Measurements from ENCODE around the gene NAPEPLD. TPM values are rescaled to one million over a fixed set of nuclear protein-coding genes. Genes with fewer than 3 reads are reported as not detected.

Gene NAPEPLD
- total RNA-seq, 6 experiments from 2014 or later: 3.4 to 5.3 (median 4.4) TPM

DNA sequence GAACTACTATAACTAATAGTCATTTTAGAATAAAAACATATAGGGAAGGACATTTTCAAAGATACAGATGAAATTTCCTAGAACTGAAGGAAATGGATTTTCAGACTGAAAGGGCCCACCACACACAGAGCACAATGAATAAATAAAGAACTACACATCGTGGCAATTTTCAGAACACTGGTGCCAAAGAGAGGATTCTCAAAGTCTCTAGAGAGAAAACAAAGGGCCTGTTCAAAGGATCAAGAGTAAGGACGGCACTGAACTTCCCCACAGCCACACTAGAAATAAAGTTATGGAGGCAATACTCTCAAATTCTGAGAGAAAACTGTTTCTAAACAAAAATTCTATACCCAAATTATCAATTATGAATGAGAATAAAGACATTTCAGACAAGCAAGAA, 21.9 kb downstream of the NAPEPLD start:
- Mint-ChIP-seq H3K4me3 (no peak overlapping the region), H3K27ac (no peak overlapping the region), H3K9me3 (no peaks in the 10 kb centered on the region), H3K4me1 (ENCODE audit: low read depth) (peaks cover 6% of the 10 kb centered on the region; the same call in 1 of the 2 replicates), H3K36me3 (ENCODE audit: low read depth) (peaks cover 5% of the 10 kb centered on the region; the same call in 1 of the 2 replicates), H3K27me3 (ENCODE audit: insufficient read depth) (no peaks in the 10 kb centered on the region)
- TF ChIP-seq, protein P1, sequence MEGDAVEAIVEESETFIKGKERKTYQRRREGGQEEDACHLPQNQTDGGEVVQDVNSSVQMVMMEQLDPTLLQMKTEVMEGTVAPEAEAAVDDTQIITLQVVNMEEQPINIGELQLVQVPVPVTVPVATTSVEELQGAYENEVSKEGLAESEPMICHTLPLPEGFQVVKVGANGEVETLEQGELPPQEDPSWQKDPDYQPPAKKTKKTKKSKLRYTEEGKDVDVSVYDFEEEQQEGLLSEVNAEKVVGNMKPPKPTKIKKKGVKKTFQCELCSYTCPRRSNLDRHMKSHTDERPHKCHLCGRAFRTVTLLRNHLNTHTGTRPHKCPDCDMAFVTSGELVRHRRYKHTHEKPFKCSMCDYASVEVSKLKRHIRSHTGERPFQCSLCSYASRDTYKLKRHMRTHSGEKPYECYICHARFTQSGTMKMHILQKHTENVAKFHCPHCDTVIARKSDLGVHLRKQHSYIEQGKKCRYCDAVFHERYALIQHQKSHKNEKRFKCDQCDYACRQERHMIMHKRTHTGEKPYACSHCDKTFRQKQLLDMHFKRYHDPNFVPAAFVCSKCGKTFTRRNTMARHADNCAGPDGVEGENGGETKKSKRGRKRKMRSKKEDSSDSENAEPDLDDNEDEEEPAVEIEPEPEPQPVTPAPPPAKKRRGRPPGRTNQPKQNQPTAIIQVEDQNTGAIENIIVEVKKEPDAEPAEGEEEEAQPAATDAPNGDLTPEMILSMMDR (IDR thresholded peaks at IDR 0.05): no peak
- DNase-seq: no peak

DNA sequence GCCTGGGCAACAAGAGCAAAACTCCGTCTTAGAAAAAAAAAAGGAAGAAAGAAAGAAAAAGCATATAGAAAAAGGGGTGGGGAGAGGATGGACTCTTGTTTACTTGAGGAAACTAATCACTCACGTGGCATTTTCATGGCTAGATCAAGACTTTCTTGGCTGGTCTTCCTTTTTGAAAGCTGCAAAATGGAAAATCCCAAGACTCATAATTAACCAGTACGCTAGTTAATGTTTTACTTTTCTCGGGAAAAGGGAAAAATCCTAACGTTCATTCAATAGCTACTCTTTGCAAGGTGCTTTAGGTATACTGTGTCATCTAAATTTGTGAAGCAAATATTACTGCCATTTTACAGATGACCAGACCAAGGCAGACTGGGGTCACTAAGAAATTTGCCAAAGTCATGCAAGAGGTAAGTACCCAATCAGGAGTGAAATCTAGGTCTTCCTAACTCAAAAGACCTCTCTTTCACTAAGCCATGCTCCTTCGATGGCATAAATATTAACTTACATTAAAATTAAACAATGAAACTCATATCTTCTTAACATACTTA, 24.4 kb downstream of the NAPEPLD start:
- Mint-ChIP-seq H3K9me3 (no peaks in the 10 kb centered on the region), H3K4me1 (ENCODE audit: low read depth) (no peaks in the 10 kb centered on the region), H3K4me3 (no peak overlapping the region), H3K36me3 (ENCODE audit: low read depth) (peaks cover 11% of the 10 kb centered on the region), H3K27ac (no peak overlapping the region), H3K27me3 (ENCODE audit: insufficient read depth) (no peaks in the 10 kb centered on the region)
- TF ChIP-seq, protein P1 (IDR thresholded peaks at IDR 0.05): no peak
- no peak for DNase-seq

DNA sequence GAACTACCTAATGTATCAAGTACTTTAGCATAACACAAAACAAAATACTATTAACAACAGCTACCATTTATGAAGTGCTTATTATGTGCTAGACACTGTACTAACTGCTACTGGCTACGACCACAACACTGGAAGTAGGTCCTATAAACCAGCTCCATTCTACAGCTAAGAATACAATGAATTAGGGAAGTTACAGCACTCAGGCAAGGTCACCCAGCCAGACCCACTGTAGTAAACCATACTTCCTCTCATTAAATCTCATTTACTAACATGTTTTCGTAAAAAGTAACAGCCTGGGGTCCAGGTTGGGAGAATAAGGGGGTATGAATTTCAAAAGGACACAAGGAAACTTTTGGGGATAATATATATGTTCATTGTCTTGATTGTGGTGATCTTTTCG, 25.4 kb downstream of the NAPEPLD start:
- TF ChIP-seq, protein P1 (IDR thresholded peaks at IDR 0.05): no peak
- H3K4me3 Mint-ChIP-seq: no peak overlapping the region
- no peak overlapping the region for H3K27ac Mint-ChIP-seq
- no peaks in the 10 kb centered on the region for H3K9me3 Mint-ChIP-seq
- no peak for DNase-seq
- peaks cover 13% of the 10 kb centered on the region for H3K36me3 Mint-ChIP-seq (ENCODE audit: low read depth)
- no peaks in the 10 kb centered on the region for H3K4me1 Mint-ChIP-seq (ENCODE audit: low read depth)
- no peaks in the 10 kb centered on the region for H3K27me3 Mint-ChIP-seq (ENCODE audit: insufficient read depth)

DNA sequence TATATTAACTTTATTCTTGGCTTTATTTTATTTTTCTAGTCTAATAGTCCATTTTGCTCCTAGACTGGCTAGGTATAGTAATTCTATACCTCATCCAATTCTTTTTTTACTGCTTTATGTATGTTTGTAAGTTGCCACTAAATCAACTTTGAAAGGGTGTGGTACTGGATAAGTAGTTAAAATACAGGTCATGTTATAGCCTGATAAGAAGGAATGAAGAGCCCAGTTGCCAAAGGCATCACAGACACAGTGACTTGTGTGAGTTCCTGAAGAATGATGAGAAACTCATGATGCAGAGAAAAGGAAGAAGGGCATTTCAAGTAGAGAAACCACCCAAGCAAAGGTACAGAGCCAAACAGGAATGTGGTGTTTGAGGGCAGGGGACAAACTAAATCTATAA, 27.3 kb downstream of the NAPEPLD start:
- no peak for DNase-seq
- Mint-ChIP-seq H3K4me3 (no peak overlapping the region), H3K36me3 (ENCODE audit: low read depth) (peaks cover 8% of the 10 kb centered on the region), H3K27me3 (ENCODE audit: insufficient read depth) (no peaks in the 10 kb centered on the region), H3K9me3 (no peaks in the 10 kb centered on the region), H3K27ac (no peak overlapping the region), H3K4me1 (ENCODE audit: low read depth) (no peaks in the 10 kb centered on the region)
- TF ChIP-seq, protein P1 (IDR thresholded peaks at IDR 0.05): no peak

DNA sequence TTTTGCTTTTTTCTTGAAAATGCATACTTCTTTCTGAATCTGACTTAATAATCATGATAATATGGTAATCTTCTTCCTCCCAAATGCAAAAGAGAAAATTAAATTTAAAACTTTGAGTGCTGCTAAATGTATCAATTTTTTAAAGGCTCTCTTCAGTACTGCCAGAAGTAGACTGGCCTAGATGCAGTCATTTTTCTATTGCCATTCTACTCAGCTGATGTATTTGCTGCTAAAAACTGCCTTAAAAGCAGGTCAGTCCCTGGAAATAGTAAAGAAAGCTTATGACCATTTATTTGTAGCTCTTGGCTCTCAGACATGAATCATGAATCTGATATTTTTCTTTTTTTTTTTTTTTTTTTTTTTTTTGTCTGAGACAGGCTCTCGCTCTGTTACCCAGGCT, 28.5 kb downstream of the NAPEPLD start:
- Mint-ChIP-seq H3K9me3 (no peaks in the 10 kb centered on the region), H3K27ac (no peak overlapping the region), H3K4me1 (ENCODE audit: low read depth) (no peaks in the 10 kb centered on the region), H3K36me3 (ENCODE audit: low read depth) (peaks cover 8% of the 10 kb centered on the region), H3K27me3 (ENCODE audit: insufficient read depth) (no peaks in the 10 kb centered on the region), H3K4me3 (no peak overlapping the region)
- TF ChIP-seq, protein P1 (IDR thresholded peaks at IDR 0.05): no peak
- no peak for DNase-seq
